ENCODE results near the gene TREX2. TPM values are rescaled to one million over a fixed set of nuclear protein-coding genes. Genes with fewer than 3 reads are reported as not detected.

TREX2 gene
- total and polyA plus RNA-seq, 2 donors (not counting 1 experiment from before 2014, with no cell fraction given) = 3.3 to 3.8 TPM

DNA sequence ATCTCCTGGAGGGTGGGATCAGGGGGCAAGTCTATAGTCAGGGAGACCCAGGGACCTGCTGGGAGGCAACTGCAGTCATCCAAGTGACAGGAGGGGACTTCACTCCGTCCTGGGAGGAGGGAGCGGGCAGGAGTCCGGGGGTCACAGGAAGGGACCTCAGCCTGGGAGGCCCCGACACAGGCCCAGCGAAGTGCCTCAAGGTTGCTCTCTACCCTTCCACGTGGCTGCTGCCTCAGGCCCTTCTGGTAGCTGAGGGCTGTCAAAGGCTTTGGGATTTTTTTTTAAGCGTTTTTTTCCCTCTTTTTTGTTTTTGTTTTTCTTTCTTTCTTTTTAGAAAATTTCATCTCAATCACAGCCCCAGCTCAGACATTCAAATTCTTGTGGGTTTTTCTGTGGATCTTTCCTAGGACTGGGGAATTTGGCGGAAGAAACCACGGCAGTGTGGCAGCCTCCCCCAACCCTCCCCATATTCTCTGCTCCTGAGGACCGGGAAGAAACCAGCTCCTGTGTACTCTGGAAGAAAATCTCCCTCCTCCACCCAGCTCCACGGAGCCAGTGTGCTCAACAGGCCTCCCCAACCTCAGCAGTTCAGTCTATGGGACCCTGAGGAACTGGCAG lies 25.9 kb upstream of the TREX2 start:
- no peak overlapping the region for H3K9ac ChIP-seq (ENCODE audit: low read length)
- H3K36me3 ChIP-seq (replicated peaks in 1 of 2; ENCODE audit: control extremely low read depth in 1 of 2, control insufficient read depth in 1 of 2, extremely low read depth in 1 of 2, insufficient read depth in 2 of 2, low read length in 1 of 2) = no peaks in the 10 kb centered on the region
- no peak overlapping the region for H2AFZ ChIP-seq (ENCODE audit: insufficient read depth, low read depth, low read length, poor library complexity, severe bottlenecking)
- H3K27ac ChIP-seq (ENCODE audit: low read length in 2 of 2) = no peak overlapping the region
- H3K4me1 ChIP-seq (ENCODE audit: control insufficient read depth in 2 of 2, insufficient read depth in 2 of 2, low read length in 2 of 2) = peaks cover 5 to 23% of the 10 kb centered on the region in 2 donors
- ChIA-PET CTCF (interaction anchor here (0.7 to 4.9 kb wide), 3 partner anchors 35 to 511 kb away, joined by 3 to 27 read pairs (median 4); no protein-coding TSS in a partner anchor), POLR2A (no interaction called here)
- Mint-ChIP-seq H3K27me3 (no peaks in the 10 kb centered on the region), H3K27ac (no peak overlapping the region), H3K9me3 (ENCODE audit: insufficient read depth) (no peaks in the 10 kb centered on the region), H3K4me3 (no peak overlapping the region), H3K4me1 (peaks cover 16% of the 10 kb centered on the region)
- H3K79me2 ChIP-seq (ENCODE audit: control insufficient read depth, insufficient read depth, low read length) = peaks cover 25% of the 10 kb centered on the region
- WGBS (ENCODE audit: insufficient coverage) = 100% methylated on average over 4 of the region's 11 CpGs
- H3K4me2 ChIP-seq (replicated peaks; ENCODE audit: low read depth, low read length, poor library complexity, severe bottlenecking) = no peak overlapping the region
- intact Hi-C loops (cut with micrococcal nuclease) = no loop called here
- no peak overlapping the region for H3K4me3 ChIP-seq (ENCODE audit: control extremely low read depth in 1 of 5, extremely low read depth in 1 of 5, insufficient read depth in 1 of 5, low read depth in 2 of 5, low read length in 4 of 5)
- no peak for DNase-seq
- no peaks in the 10 kb centered on the region for H3K27me3 ChIP-seq (replicated peaks in 1 of 4; ENCODE audit: control extremely low read depth in 1 of 4, control insufficient read depth in 3 of 4, insufficient read depth in 4 of 4, low read length in 3 of 4)
- no peak for ATAC-seq (ENCODE audit: low read depth)
- no peak for TF ChIP-seq EZH2 (IDR thresholded peaks at IDR 0.05; ENCODE audit: borderline replicate concordance, insufficient read depth, low read depth, low read length, poor library complexity, severe bottlenecking)
- TF ChIP-seq, protein P1, sequence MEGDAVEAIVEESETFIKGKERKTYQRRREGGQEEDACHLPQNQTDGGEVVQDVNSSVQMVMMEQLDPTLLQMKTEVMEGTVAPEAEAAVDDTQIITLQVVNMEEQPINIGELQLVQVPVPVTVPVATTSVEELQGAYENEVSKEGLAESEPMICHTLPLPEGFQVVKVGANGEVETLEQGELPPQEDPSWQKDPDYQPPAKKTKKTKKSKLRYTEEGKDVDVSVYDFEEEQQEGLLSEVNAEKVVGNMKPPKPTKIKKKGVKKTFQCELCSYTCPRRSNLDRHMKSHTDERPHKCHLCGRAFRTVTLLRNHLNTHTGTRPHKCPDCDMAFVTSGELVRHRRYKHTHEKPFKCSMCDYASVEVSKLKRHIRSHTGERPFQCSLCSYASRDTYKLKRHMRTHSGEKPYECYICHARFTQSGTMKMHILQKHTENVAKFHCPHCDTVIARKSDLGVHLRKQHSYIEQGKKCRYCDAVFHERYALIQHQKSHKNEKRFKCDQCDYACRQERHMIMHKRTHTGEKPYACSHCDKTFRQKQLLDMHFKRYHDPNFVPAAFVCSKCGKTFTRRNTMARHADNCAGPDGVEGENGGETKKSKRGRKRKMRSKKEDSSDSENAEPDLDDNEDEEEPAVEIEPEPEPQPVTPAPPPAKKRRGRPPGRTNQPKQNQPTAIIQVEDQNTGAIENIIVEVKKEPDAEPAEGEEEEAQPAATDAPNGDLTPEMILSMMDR (IDR thresholded peaks at IDR 0.05) = no peak
- no peaks in the 10 kb centered on the region for H3K9me3 ChIP-seq (ENCODE audit: control extremely low read depth in 1 of 3, control insufficient read depth in 2 of 3, insufficient read depth in 1 of 3, low read length in 2 of 3)
- no peaks in the 10 kb centered on the region for H4K20me1 ChIP-seq (ENCODE audit: control insufficient read depth, insufficient read depth, low read length, poor library complexity, severe bottlenecking)
